GM12878 (cell line): Measurements from ENCODE around the gene SPATA32. TPM values are rescaled to one million over a fixed set of nuclear protein-coding genes. Genes with fewer than 3 reads are reported as not detected.

Experiments used
- ATAC-seq: fragments of 200-7000 bp; cut with Tn5 transposase; 3 replicates; pipeline ENCODE4 v1.9.1; 2020; ENCODE audit warnings: mild to moderate bottlenecking, moderate library complexity
- BruUV-seq: library from RNA; stranded (reverse); fragments of 400-500 nt; replicated peaks from 2 replicates; lab custom pipeline; 2021; lab: Mats Ljungman, UMichigan
- CTCF ChIA-PET: fragments of 300-600 bp; sonication (Branson Sonifier 250); formaldehyde crosslinking; extraction: SDS; loops from one replicate; lab custom pipeline; 2021; ENCODE audit warnings: inconsistent platforms; lab: Yijun Ruan, JAX
- POLR2A ChIA-PET: fragments of 350-600 bp; formaldehyde crosslinking; extraction: SDS; loops from one replicate; lab custom pipeline; 2021; ENCODE audit warnings: inconsistent platforms; lab: Charles Lee
- RAD21 ChIA-PET: fragments of 300-600 bp; sonication (Branson Sonifier 250); formaldehyde crosslinking; loops from one replicate; lab custom pipeline; 2023; ENCODE audit warnings: antibody characterized with exemption; ENCODE audit not compliant: unreplicated experiment; lab: Charles Lee
- SMC1A ChIA-PET: fragments of 300-600 bp; sonication (Branson Sonifier 250); formaldehyde crosslinking; loops from one replicate; lab custom pipeline; 2023; ENCODE audit not compliant: unreplicated experiment, uncharacterized antibody; lab: Charles Lee
- DNase-seq: peaks from one replicate; pipeline ENCODE4 v3.0.0-alpha.2; 2011; ENCODE audit warnings: low read depth, low spot score
- FAIRE-seq: peaks from 3 replicates; lab custom pipeline; 2011; peaks lifted over from hg19 to GRCh38; lab: Jason Lieb, UNC
- H2AFZ ChIP-seq: 2 replicates; pipeline ENCODE4 v1.6.0; 2011; ENCODE audit warnings: low read depth, low read length, control low read depth; ENCODE audit not compliant: control insufficient read depth
- H3K27ac ChIP-seq: 2 replicates; pipeline ENCODE4 v1.5.1; 2011; ENCODE audit warnings: control low read depth; ENCODE audit not compliant: control insufficient read depth, insufficient read depth
- H3K27me3 ChIP-seq, 2 experiments: replicated peaks in 1 of 2; 2 replicates each; pipeline versions ENCODE4 v1.6.0 to v1.6.1; 2011; ENCODE audit warnings: low read length in 1 of 2; ENCODE audit not compliant: control insufficient read depth in 2 of 2, insufficient read depth in 2 of 2
- H3K36me3 ChIP-seq, 2 experiments: 2 replicates each; pipeline ENCODE4 v1.5.1; 2011; ENCODE audit warnings: low read length in 1 of 2; ENCODE audit not compliant: control insufficient read depth in 2 of 2, insufficient read depth in 2 of 2
- H3K4me1 ChIP-seq: 2 replicates; pipeline ENCODE4 v1.6.1; 2011; ENCODE audit warnings: mild to moderate bottlenecking, low read length, moderate library complexity, mixed read lengths; ENCODE audit not compliant: control insufficient read depth, insufficient read depth
- H3K4me2 ChIP-seq: 2 replicates; pipeline ENCODE4 v1.6.0; 2011; ENCODE audit warnings: control low read depth; ENCODE audit not compliant: control insufficient read depth, insufficient read depth
- H3K4me3 ChIP-seq: fragments of 200-600 bp; sonication (generic); 2 replicates; pipeline ENCODE4 v1.5.1; 2016
- H3K79me2 ChIP-seq: 2 replicates; pipeline ENCODE4 v1.6.0; 2011; ENCODE audit warnings: low read length; ENCODE audit not compliant: control insufficient read depth, insufficient read depth
- H3K9ac ChIP-seq: 2 replicates; pipeline ENCODE4 v1.8.0; 2011; ENCODE audit warnings: low read length, control low read depth, mixed read lengths; ENCODE audit not compliant: control insufficient read depth, insufficient read depth
- H3K9me3 ChIP-seq: replicated peaks from 3 replicates; pipeline ENCODE4 v1.5.1; 2011; ENCODE audit warnings: mild to moderate bottlenecking, low read length; ENCODE audit not compliant: control insufficient read depth, insufficient read depth
- H4K20me1 ChIP-seq: 2 replicates; pipeline ENCODE4 v1.6.0; 2011; ENCODE audit not compliant: control insufficient read depth, insufficient read depth
- ATF7 ChIP-seq: fragments of 450-650 bp; IDR thresholded peaks from 2 replicates; pipeline ENCODE4 v1.6.1; 2016; ENCODE audit warnings: low read depth, mild to moderate bottlenecking
- IRF4 ChIP-seq: IDR thresholded peaks from 2 replicates; pipeline ENCODE4 v1.6.1; 2011; ENCODE audit warnings: low read depth, low read length
- POLR2AphosphoS5 ChIP-seq: IDR thresholded peaks from 2 replicates; pipeline ENCODE4 v1.6.1; 2011; ENCODE audit warnings: mild to moderate bottlenecking, low read length, inconsistent platforms
- POU2F2 ChIP-seq: IDR thresholded peaks from 3 replicates; pipeline ENCODE4 v1.6.1; 2011; ENCODE audit warnings: low read depth, mild to moderate bottlenecking, low read length, borderline replicate concordance
- REST ChIP-seq: IDR thresholded peaks from 2 replicates; pipeline ENCODE4 v1.6.1; 2012; ENCODE audit warnings: mild to moderate bottlenecking, low read depth, low read length
- SIN3A ChIP-seq: IDR thresholded peaks from 2 replicates; pipeline ENCODE4 v1.6.1; 2012; ENCODE audit warnings: low read depth, low read length, improper control_type of control experiment
- SMAD1 ChIP-seq: fragments of 450-650 bp; IDR thresholded peaks from 2 replicates; pipeline ENCODE4 v1.6.1; 2018; ENCODE audit warnings: mild to moderate bottlenecking, low read depth; ENCODE audit not compliant: partially characterized antibody
- WRNIP1 ChIP-seq: IDR thresholded peaks from 2 replicates; pipeline ENCODE4 v1.6.1; 2011; ENCODE audit warnings: low read depth, low read length, improper control_type of control experiment, borderline replicate concordance
- WGBS: methylation state at CpG from one replicate; pipeline ENCODE4 v1.1.6; 2016; ENCODE audit warnings: low lambda C conversion rate; ENCODE audit not compliant: insufficient replicate concordance, insufficient coverage; ENCODE audit errors: missing lambda C conversion rate; 5-methylcytosine and 5-hydroxymethylcytosine counted together
- in situ Hi-C: fragments of 300-500 bp; cut with MboI; formaldehyde crosslinking; loops from 9 replicates; pipeline ENCODE4 v1.14.3; 2018; ENCODE audit warnings: mixed read lengths
- intact Hi-C: fragments of 100-400 bp; cut with micrococcal nuclease; formaldehyde crosslinking; loops from one replicate; pipeline ENCODE4 v1.14.2; 2022; ENCODE audit not compliant: unreplicated experiment
- polyA plus RNA-seq, 11 experiments: library from polyadenylated mRNA; depleted of rRNA in 4 of 11; unstranded in 6 of 11; stranded (reverse) in 5 of 11; fragments of >200 nt; fragmentation: Nextera tagmentation in 4 of 11; fragmentation: Illumina TruSeq in 1 of 11; extraction: Ambion mirVana in 4 of 11; extraction: Trizol in 1 of 11; gene quantifications; 1 replicate in 1 of 11; 2 replicates in 10 of 11; pipeline versions ENCODE4 v1.2.1 to v1.2.3, GENCODE V29; 2011 to 2016; ENCODE audit warnings: inconsistent platforms in 2 of 11, missing spikeins in 2 of 11, low read depth in 1 of 11
- total RNA-seq, 4 experiments: library from RNA; depleted of rRNA in 3 of 4; stranded (reverse); fragments of >200 nt in 3 of 4; fragmentation: Illumina TruSeq in 1 of 4; extraction: Trizol in 1 of 4; gene quantifications; 2 replicates each; pipeline versions ENCODE4 v1.2.1 to v1.2.3, GENCODE V29; 2013 to 2021

SPATA32 gene
- total and polyA plus RNA-seq, 10 of the 15 experiments (the other 5 are each of a cell fraction or from before 2014, with no cell fraction given) = 0.03 to 0.35 (median 0.11) TPM; not detected in 3

GRCh38 chr17:45310380-45311324 is 48.8 kb upstream of the SPATA32 start:
- no peaks in the 10 kb centered on the region for H3K27me3 ChIP-seq
- peaks cover 66% of the 10 kb centered on the region for H3K4me1 ChIP-seq
- no peak for DNase-seq
- H3K9me3 ChIP-seq = no peaks in the 10 kb centered on the region
- H3K79me2 ChIP-seq = peaks cover 95% of the 10 kb centered on the region
- no peak for FAIRE-seq
- H2AFZ ChIP-seq = no peak overlapping the region
- peak overlapping the region; percentile 91 for H3K27ac ChIP-seq
- no TSS peak for BruUV-seq
- 0 out of 2 replicates have a peak, but pooled peaks have one; percentile 15 for TF ChIP-seq WRNIP1
- TF ChIP-seq ATF7 = peak; percentile 53
- no peak for TF ChIP-seq SIN3A
- TF ChIP-seq, all 136 proteins: peak for 2
- Histone ChIP-seq H3K4me2 (peak overlapping the region; percentile 80), H4K20me1 (no peaks in the 10 kb centered on the region), H3K4me3 (peak overlapping the region; percentile 57; the same call in 1 of the 2 replicates), H3K36me3 (peaks cover 5 to 15% of the 10 kb centered on the region in 2 experiments), H3K9ac (peak overlapping the region; percentile 95)
- in situ Hi-C loops = no loop called here
- intact Hi-C loops = no loop called here
- no peak for ATAC-seq
- ChIA-PET POLR2A (interaction anchor here (0.6 to 11.6 kb wide), 13 partner anchors 8 to 162 kb away, joined by 3 to 203 read pairs (median 4); partner anchors contain the start of genes FMNL1 and HEXIM1), RAD21 (interaction anchor here (0.8 to 9.6 kb wide), 14 partner anchors 7 to 92 kb away, joined by 4 to 216 read pairs (median 14); no protein-coding TSS in a partner anchor), CTCF (interaction anchor here (0.5 to 13.2 kb wide), 21 partner anchors 9 to 90 kb away, joined by 3 to 194 read pairs (median 10); partner anchors contain the start of gene FMNL1), SMC1A (interaction anchor here (0.8 to 17.3 kb wide), 21 partner anchors 8 to 96 kb away, joined by 3 to 171 read pairs (median 13); no protein-coding TSS in a partner anchor)
- WGBS = 38% methylated on average over 3 of the region's 3 CpGs

- H4K20me1 ChIP-seq = no peaks in the 10 kb centered on the region
- peak overlapping the region; percentile 59 for H3K27ac ChIP-seq
- POLR2A ChIA-PET = interaction anchor here (2.8 to 11.6 kb wide), 3 partner anchors 11 to 85 kb away, joined by 11 to 140 read pairs (median 21); partner anchors contain the start of gene FMNL1
- no peak overlapping the region for H2AFZ ChIP-seq
- H3K4me1 ChIP-seq = peaks cover 75% of the 10 kb centered on the region
- peaks cover 93% of the 10 kb centered on the region for H3K79me2 ChIP-seq
- H3K9me3 ChIP-seq = no peaks in the 10 kb centered on the region; the same call in 2 of the 3 replicates
- ATAC-seq (no peak), DNase-seq (no peak), FAIRE-seq (no peak)
- intact Hi-C loops (no loop called here), in situ Hi-C loops (no loop called here)
- RAD21 ChIA-PET = interaction anchor here (3.3 to 12.1 kb wide), 2 partner anchors 6 to 83 kb away, joined by 22 to 216 read pairs; partner anchors contain the start of gene MAP3K14
- no peaks in the 10 kb centered on the region for H3K27me3 ChIP-seq
- H3K36me3 ChIP-seq = peaks cover 5 to 18% of the 10 kb centered on the region in 2 experiments
- no peak overlapping the region for H3K4me3 ChIP-seq
- SMC1A ChIA-PET = interaction anchor here (1.5 to 17.3 kb wide), 8 partner anchors 9 to 90 kb away, joined by 3 to 171 read pairs (median 8); no protein-coding TSS in a partner anchor
- peak overlapping the region; percentile 51 for H3K4me2 ChIP-seq
- WGBS = 95% methylated on average over 4 of the region's 4 CpGs
- CTCF ChIA-PET = interaction anchor here (0.9 to 13.2 kb wide), 6 partner anchors 10 to 75 kb away, joined by 3 to 194 read pairs (median 8); no protein-coding TSS in a partner anchor
- H3K9ac ChIP-seq = no peak overlapping the region
- no TSS peak for BruUV-seq
- TF ChIP-seq POLR2AphosphoS5 (0 out of 2 replicates have a peak, but pooled peaks have one; percentile 22), IRF4 (no peak), REST (no peak), SMAD1 (no peak), POU2F2 (no peak)
Measured at GRCh38 chr17:45309400-45309799, 47.5 kb upstream of the SPATA32 start.
